Measurements from ENCODE around the gene ACACA.

DNA sequence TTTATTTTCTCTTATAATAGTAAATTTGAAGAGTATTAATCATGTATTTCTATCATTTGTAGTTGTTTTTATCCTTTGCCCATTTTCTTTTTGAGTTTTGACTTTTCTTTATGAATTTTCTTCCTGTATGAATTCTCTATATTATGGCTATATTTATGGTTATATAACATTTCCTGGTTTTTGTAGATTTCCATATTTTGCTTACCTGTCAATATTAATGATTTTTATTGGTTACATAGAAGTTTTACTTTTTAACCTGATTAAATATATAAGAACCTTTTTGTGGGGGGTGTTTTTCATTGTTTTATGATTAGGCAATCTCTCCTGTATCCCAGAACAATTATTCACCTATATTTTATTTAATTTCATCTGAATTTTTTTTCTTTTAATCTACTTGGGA is 364.7 kb downstream of the ACACA start:
- TF ChIP-seq CTCF (conservative IDR thresholded peaks at IDR 0.05 in 1 of 2, IDR thresholded peaks at IDR 0.05 in 1 of 2; ENCODE audit: extremely low read depth in 1 of 2, insufficient read depth in 1 of 2, low read depth in 1 of 2, low read length in 2 of 2) (no peak), EZH2 (IDR thresholded peaks at IDR 0.05; ENCODE audit: borderline replicate concordance, low read length) (no peak)
